ENCODE results near the gene SH2D5. TPM values are rescaled to one million over a fixed set of nuclear protein-coding genes. Genes with fewer than 3 reads are reported as not detected.
A peak's percentile ranks its signal among the peaks of the same experiment; 100 is the strongest.

Gene SH2D5
- total RNA-seq, 4 donors from 2014 or later, result 0.57 to 1.1 (median 0.79) TPM; not detected in 1

DNA sequence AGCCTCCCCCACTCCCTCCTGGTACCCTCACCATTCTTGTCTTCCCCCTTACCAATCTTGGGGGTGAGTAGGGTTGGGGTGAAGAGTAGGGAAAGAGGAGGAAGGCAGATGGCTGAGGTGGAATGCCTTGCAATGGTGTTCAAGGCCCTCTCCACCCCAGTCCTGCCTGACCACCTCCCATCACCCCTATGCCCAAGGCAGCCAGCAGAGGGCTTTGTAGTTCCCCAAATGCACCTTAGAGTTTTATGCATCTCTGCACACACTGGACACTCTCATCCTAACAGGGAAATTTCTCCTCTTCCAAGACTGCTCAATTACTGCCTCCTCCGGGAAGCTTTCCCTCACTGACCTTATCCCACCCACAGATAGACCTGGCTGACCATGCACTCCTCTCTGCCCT, 30.1 kb downstream of the SH2D5 start:
- no peak overlapping the region for H3K4me3 ChIP-seq
- no peak for DNase-seq
- intact Hi-C loops (cut with DNase I), result no loop called here
- WGBS, 2 donors, result 79 to 88% methylated on average over 1 of the region's 1 CpG
- no peak for TF ChIP-seq POLR2A (IDR thresholded peaks at IDR 0.05)
- TF ChIP-seq, protein P1, sequence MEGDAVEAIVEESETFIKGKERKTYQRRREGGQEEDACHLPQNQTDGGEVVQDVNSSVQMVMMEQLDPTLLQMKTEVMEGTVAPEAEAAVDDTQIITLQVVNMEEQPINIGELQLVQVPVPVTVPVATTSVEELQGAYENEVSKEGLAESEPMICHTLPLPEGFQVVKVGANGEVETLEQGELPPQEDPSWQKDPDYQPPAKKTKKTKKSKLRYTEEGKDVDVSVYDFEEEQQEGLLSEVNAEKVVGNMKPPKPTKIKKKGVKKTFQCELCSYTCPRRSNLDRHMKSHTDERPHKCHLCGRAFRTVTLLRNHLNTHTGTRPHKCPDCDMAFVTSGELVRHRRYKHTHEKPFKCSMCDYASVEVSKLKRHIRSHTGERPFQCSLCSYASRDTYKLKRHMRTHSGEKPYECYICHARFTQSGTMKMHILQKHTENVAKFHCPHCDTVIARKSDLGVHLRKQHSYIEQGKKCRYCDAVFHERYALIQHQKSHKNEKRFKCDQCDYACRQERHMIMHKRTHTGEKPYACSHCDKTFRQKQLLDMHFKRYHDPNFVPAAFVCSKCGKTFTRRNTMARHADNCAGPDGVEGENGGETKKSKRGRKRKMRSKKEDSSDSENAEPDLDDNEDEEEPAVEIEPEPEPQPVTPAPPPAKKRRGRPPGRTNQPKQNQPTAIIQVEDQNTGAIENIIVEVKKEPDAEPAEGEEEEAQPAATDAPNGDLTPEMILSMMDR (IDR thresholded peaks at IDR 0.05), result peak in 1 of 6 experiments; percentile 20
- H3K27ac ChIP-seq, result no peak overlapping the region
- H3K36me3 ChIP-seq, result no peaks in the 10 kb centered on the region
- H3K4me1 ChIP-seq, result peaks cover 0 to 3% (median 0%) of the 10 kb centered on the region in 3 donors
- no peaks in the 10 kb centered on the region for H3K27me3 ChIP-seq
- H3K9me3 ChIP-seq, result no peaks in the 10 kb centered on the region

- no peak for DNase-seq
- intact Hi-C loops (cut with DNase I), result no loop called here
- Histone ChIP-seq H3K4me1 (peaks cover 0 to 9% (median 5%) of the 10 kb centered on the region in 3 donors), H3K4me3 (no peak overlapping the region), H3K27me3 (no peaks in the 10 kb centered on the region), H3K9me3 (no peaks in the 10 kb centered on the region), H3K36me3 (no peaks in the 10 kb centered on the region), H3K27ac (no peak overlapping the region)
- no peak for TF ChIP-seq POLR2A (IDR thresholded peaks at IDR 0.05)
- TF ChIP-seq, protein P1 (IDR thresholded peaks at IDR 0.05), result no peak
- 81 to 88% methylated on average over 3 to 5 of the region's 5 CpGs for WGBS, 2 donors
Measured at GRCh38 chr1:20701847-20702246, 30.7 kb downstream of the SH2D5 start.

DNA sequence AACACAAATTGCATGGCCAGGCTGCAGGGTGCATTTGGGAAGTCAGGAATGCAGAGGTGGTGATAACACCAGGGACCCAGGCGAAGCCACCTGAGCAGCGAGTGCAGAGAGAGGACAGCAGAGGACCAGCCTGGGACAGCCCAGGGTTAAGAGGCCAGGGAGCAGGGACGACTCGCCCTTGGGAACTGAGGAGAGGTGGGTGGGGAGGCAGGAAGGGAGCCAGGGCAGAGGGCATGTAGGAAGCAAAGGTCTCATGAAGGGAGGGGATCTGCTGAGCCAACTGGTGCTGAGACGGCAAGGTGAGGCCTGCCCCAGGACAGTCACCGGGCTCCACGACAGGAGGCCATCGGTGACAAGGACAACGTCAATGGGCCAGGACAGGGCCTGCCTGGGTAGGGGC, 31.1 kb downstream of the SH2D5 start:
- H3K4me1 ChIP-seq, result peaks cover 0 to 13% (median 7%) of the 10 kb centered on the region in 3 donors
- no peak for DNase-seq
- H3K9me3 ChIP-seq, result no peaks in the 10 kb centered on the region
- TF ChIP-seq, protein P1 (IDR thresholded peaks at IDR 0.05), result no peak
- no peak for TF ChIP-seq POLR2A (IDR thresholded peaks at IDR 0.05)
- no peak overlapping the region for H3K27ac ChIP-seq
- no peaks in the 10 kb centered on the region for H3K27me3 ChIP-seq
- no peak overlapping the region for H3K4me3 ChIP-seq
- WGBS, 2 donors, result 82 to 83% methylated on average over 9 of the region's 9 CpGs
- intact Hi-C loops (cut with DNase I), result no loop called here
- H3K36me3 ChIP-seq, result no peaks in the 10 kb centered on the region

DNA sequence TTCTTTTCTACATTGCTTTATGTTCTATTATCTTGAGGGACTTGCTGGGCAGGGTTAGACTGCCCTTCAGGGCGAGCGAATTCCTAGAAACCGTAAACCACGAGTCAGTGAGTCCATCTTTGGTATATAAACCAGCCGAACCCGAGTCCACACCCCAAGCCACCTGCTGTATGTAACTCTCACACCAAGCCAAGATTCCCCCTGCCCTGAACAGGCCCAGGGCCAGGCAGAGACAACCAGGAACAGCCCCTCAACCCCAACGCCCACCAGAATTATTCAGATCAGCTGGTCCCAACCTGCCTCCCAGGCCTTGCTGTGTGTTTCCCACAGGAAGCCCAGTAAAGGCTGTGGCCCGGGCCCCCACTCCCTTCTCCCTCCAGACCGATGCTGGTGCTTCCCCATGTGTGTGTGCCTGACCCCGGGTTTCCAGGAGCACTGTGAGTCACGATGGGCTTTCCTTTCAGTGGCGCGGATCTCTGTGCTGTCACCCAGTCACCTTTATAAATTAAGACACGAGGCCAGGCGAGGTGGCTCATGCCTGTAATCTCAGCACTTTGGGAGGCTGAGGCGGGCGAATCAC, 31.8 kb downstream of the SH2D5 start:
- DNase-seq, result no peak
- Histone ChIP-seq H3K36me3 (no peaks in the 10 kb centered on the region), H3K27ac (no peak overlapping the region), H3K27me3 (no peaks in the 10 kb centered on the region), H3K9me3 (no peaks in the 10 kb centered on the region), H3K4me3 (no peak overlapping the region), H3K4me1 (peaks cover 4 to 18% (median 12%) of the 10 kb centered on the region in 3 donors)
- intact Hi-C loops (cut with DNase I), result no loop called here
- 76 to 78% methylated on average over 13 to 17 of the region's 17 CpGs for WGBS, 2 donors
- no peak for TF ChIP-seq POLR2A (IDR thresholded peaks at IDR 0.05)
- TF ChIP-seq, protein P1 (IDR thresholded peaks at IDR 0.05), result no peak

DNA sequence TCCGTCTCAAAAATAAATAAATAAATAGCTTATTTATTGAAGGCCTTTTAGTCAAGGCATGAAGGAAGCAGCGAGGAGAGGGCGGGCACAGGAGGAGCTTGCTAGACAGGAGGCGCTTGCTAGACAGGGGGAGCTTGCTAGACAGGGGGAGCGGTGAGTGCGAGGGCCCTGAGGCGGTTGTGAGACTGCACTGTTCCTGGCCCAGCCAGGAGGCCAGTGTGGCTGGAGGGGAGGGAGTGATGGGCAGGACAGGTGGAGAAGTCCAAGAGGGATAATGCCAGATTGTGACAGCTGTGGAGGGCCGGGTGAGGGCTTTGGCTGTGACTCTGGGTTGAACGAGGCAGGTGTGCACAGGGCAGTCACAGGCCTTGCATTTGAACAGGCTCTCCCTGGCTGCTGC, 32.9 kb downstream of the SH2D5 start:
- Histone ChIP-seq H3K36me3 (no peaks in the 10 kb centered on the region), H3K4me3 (no peak overlapping the region), H3K4me1 (peaks cover 4 to 18% (median 12%) of the 10 kb centered on the region in 3 donors), H3K9me3 (no peaks in the 10 kb centered on the region), H3K27ac (no peak overlapping the region), H3K27me3 (no peaks in the 10 kb centered on the region)
- intact Hi-C loops (cut with DNase I), result loop anchor here (5.0 kb wide), 1 partner anchor 493 kb away; no protein-coding TSS in a partner anchor
- DNase-seq, result no peak
- no peak for TF ChIP-seq POLR2A (IDR thresholded peaks at IDR 0.05)
- TF ChIP-seq, protein P1 (IDR thresholded peaks at IDR 0.05), result no peak
- 57 to 69% methylated on average over 9 of the region's 9 CpGs for WGBS, 2 donors

All from esophagus squamous epithelium (tissue), 5 donors.